ENCODE data around the gene CD274. TPM values are rescaled to one million over a fixed set of nuclear protein-coding genes. Genes with fewer than 3 reads are reported as not detected.
"Not testable (repeated sequence)": the region's sequence is repeated elsewhere in the genome, so short reads cannot be mapped to it uniquely, and the experiment has no call there.

CD274 gene
- total and polyA plus RNA-seq, 5 donors = 4.9 to 12.0 (median 10.8) TPM

DNA sequence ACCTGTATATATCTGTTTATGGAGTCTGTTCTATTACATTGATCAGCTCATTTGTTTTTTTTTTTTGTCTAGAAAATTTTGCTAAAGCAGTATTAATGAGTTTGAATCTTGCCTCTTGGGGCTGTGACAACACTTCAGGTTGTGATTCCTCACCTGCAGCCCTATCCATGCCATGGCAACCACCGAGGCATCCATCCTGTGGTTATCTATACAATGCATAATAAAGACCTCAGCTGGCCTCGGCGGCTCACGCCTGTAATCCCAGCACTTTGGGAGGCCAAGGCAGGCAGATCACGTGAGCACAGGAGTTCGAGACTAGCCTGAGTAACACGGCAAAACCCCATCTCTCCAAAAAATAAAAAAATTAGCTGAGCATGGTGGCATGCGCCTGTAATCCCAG is 31.9 kb downstream of the CD274 start:
- ATAC-seq (no peak), DNase-seq (no peak)
- no peaks in the 10 kb centered on the region for H3K27me3 ChIP-seq (ENCODE audit: control insufficient read depth, insufficient read depth)
- 88% methylated on average over 8 of the region's 8 CpGs for WGBS
- intact Hi-C loops (cut with DNase I) = loop anchor here in 1 of 4 donors (10.0 kb wide), 1 partner anchor 63 kb away; no protein-coding TSS in a partner anchor
- H3K4me1 ChIP-seq (ENCODE audit: control insufficient read depth, insufficient read depth, low read length) = no peaks in the 10 kb centered on the region
- no peaks in the 10 kb centered on the region for H3K9me3 ChIP-seq (ENCODE audit: control insufficient read depth, low read length)
- H3K4me3 ChIP-seq (ENCODE audit: low read length) = no peak overlapping the region
- no peak overlapping the region for H3K27ac ChIP-seq (ENCODE audit: low read length)

- ATAC-seq = no peak
- Histone ChIP-seq H3K27ac (ENCODE audit: low read length) (no peak overlapping the region), H3K4me3 (ENCODE audit: low read length) (no peak overlapping the region), H3K27me3 (ENCODE audit: control insufficient read depth, insufficient read depth) (no peaks in the 10 kb centered on the region), H3K4me1 (ENCODE audit: control insufficient read depth, insufficient read depth, low read length) (no peaks in the 10 kb centered on the region), H3K9me3 (ENCODE audit: control insufficient read depth, low read length) (no peaks in the 10 kb centered on the region)
- 90% methylated on average over 2 of the region's 2 CpGs for WGBS
- no peak for DNase-seq
- intact Hi-C loops (cut with DNase I) = loop anchor here in 1 of 4 donors (10.0 kb wide), 1 partner anchor 61 kb away; no protein-coding TSS in a partner anchor
These were observed 33.0 kb downstream of the CD274 start for GRCh38 chr9:5483306-5483705.

- 84% methylated on average over 5 of the region's 5 CpGs for WGBS
- Histone ChIP-seq H3K4me1 (ENCODE audit: control insufficient read depth, insufficient read depth, low read length) (no peaks in the 10 kb centered on the region), H3K9me3 (ENCODE audit: control insufficient read depth, low read length) (no peaks in the 10 kb centered on the region), H3K27ac (ENCODE audit: low read length) (no peak overlapping the region), H3K4me3 (ENCODE audit: low read length) (no peak overlapping the region), H3K27me3 (ENCODE audit: control insufficient read depth, insufficient read depth) (no peaks in the 10 kb centered on the region)
- ATAC-seq = no peak
- DNase-seq = no peak
- intact Hi-C loops (cut with DNase I) = loop anchor here in 1 of 4 donors (10.0 kb wide), 1 partner anchor 59 kb away; no protein-coding TSS in a partner anchor
These were observed 35.2 kb downstream of the CD274 start for GRCh38 chr9:5485378-5486085.

- DNase-seq = no peak
- no peak overlapping the region for H3K4me3 ChIP-seq (ENCODE audit: low read length)
- no peak overlapping the region for H3K27ac ChIP-seq (ENCODE audit: low read length)
- ATAC-seq = no peak
- no peaks in the 10 kb centered on the region for H3K9me3 ChIP-seq (ENCODE audit: control insufficient read depth, low read length)
- no peaks in the 10 kb centered on the region for H3K4me1 ChIP-seq (ENCODE audit: control insufficient read depth, insufficient read depth, low read length)
- 95% methylated on average over 5 of the region's 5 CpGs for WGBS
- no peaks in the 10 kb centered on the region for H3K27me3 ChIP-seq (ENCODE audit: control insufficient read depth, insufficient read depth)
- intact Hi-C loops (cut with DNase I) = loop anchor here in 1 of 4 donors (10.0 kb wide), 1 partner anchor 58 kb away; no protein-coding TSS in a partner anchor
These were observed 36.6 kb downstream of the CD274 start for GRCh38 chr9:5486988-5487387.

GRCh38 chr9:5488221-5489008 is 38.1 kb downstream of the CD274 start:
- H3K4me3 ChIP-seq (ENCODE audit: low read length) = no peak overlapping the region
- no peak for DNase-seq
- intact Hi-C loops (cut with DNase I) = loop anchor here in 1 of 4 donors (10.0 kb wide), 1 partner anchor 56 kb away; no protein-coding TSS in a partner anchor
- no peak for ATAC-seq
- no peaks in the 10 kb centered on the region for H3K4me1 ChIP-seq (ENCODE audit: control insufficient read depth, insufficient read depth, low read length)
- H3K27me3 ChIP-seq (ENCODE audit: control insufficient read depth, insufficient read depth) = no peaks in the 10 kb centered on the region
- WGBS = 78% methylated on average over 9 of the region's 9 CpGs
- no peaks in the 10 kb centered on the region for H3K9me3 ChIP-seq (ENCODE audit: control insufficient read depth, low read length)
- H3K27ac ChIP-seq (ENCODE audit: low read length) = no peak overlapping the region

- no peak for ATAC-seq
- intact Hi-C loops (cut with DNase I) = loop anchor here in 1 of 4 donors (10.0 kb wide), 1 partner anchor 55 kb away; no protein-coding TSS in a partner anchor
- WGBS = 88% methylated on average over 9 of the region's 9 CpGs
These were observed 39.5 kb downstream of the CD274 start for GRCh38 chr9:5489630-5490490.

DNA sequence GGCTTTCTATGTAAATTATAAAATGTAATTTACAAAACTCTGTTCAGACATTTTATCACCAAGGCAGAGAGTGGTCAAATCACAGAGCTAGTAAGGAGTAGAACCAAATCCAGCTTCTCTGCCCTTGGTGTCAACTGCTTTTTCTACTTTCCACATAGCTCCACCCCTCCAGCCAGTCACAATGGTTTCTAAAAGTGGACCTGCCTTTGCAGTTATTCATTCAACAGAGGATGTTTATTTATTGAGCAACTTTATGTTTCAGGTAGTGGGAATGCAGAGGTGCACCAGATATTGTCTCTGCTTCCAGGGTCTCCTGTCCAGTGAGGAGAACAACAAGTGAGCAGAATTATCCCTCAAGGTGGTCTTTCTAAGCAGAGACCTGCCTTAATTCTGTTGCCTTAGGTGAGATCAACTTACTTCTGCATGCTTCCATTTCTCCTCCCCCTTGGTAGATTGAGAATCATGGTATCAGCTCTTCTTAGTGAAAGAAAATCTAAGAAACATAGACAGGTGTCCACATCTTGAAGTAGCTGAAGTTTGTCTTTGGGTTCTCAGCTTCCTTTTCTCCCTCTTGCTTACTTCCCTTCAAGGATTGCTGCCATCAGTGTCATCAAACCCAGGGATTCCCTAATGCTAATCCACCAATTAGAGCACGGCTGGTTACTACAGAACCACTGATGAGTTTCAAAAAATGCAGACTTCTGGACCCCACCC is 42.8 kb downstream of the CD274 start:
- Histone ChIP-seq H3K27ac (ENCODE audit: low read length) (no peak overlapping the region), H3K9me3 (ENCODE audit: control insufficient read depth, low read length) (no peaks in the 10 kb centered on the region), H3K4me1 (ENCODE audit: control insufficient read depth, insufficient read depth, low read length) (no peaks in the 10 kb centered on the region), H3K4me3 (ENCODE audit: low read length) (no peak overlapping the region), H3K27me3 (ENCODE audit: control insufficient read depth, insufficient read depth) (no peaks in the 10 kb centered on the region)
- ATAC-seq = no peak
- 95% methylated on average over 1 of the region's 1 CpG for WGBS
- DNase-seq = no peak
- intact Hi-C loops (cut with DNase I) = no loop called here

More at GRCh38 chr9:5489630-5490490, 39.5 kb downstream of the CD274 start:
- H3K4me3 ChIP-seq (ENCODE audit: low read length) = no peak overlapping the region
- DNase-seq = no peak
- no peak overlapping the region for H3K27ac ChIP-seq (ENCODE audit: low read length)
- no peaks in the 10 kb centered on the region for H3K9me3 ChIP-seq (ENCODE audit: control insufficient read depth, low read length)
- H3K4me1 ChIP-seq (ENCODE audit: control insufficient read depth, insufficient read depth, low read length) = no peaks in the 10 kb centered on the region
- H3K27me3 ChIP-seq (ENCODE audit: control insufficient read depth, insufficient read depth) = no peaks in the 10 kb centered on the region

GRCh38 chr9:5493679-5494511 is 43.6 kb downstream of the CD274 start:
- no peaks in the 10 kb centered on the region for H3K4me1 ChIP-seq (ENCODE audit: control insufficient read depth, insufficient read depth, low read length)
- intact Hi-C loops (cut with DNase I) = no loop called here
- H3K9me3 ChIP-seq (ENCODE audit: control insufficient read depth, low read length) = no peaks in the 10 kb centered on the region
- H3K27ac ChIP-seq (ENCODE audit: low read length) = no peak overlapping the region
- 70% methylated on average over 8 of the region's 8 CpGs for WGBS
- H3K4me3 ChIP-seq (ENCODE audit: low read length) = no peak overlapping the region
- H3K27me3 ChIP-seq (ENCODE audit: control insufficient read depth, insufficient read depth) = no peaks in the 10 kb centered on the region
- ATAC-seq (peak; percentile 64 to 75), DNase-seq (peak in 2 of 3 donors; percentile 27 to 48)

DNA sequence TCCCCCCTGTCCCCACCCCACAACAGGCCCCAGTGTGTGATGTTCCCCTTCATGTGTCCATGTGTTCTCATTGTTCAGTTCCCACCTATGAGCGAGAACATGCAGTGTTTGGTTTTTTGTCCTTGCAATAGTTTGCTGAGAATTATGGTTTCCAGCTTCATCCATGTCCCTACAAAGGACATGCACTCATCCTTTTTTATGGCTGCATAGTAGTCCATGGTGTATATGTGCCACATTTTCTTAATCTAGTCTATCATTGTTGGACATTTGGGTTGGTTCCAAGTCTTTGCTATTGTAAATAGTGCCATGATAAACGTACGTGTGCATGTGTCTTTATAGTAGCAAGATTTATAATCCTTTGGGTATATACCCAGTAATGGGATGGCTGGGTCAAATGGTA is 44.4 kb downstream of the CD274 start:
- 92% methylated on average over 3 of the region's 3 CpGs for WGBS
- intact Hi-C loops (cut with DNase I) = not testable (repeated sequence)

More for the DNA sequence above, 44.4 kb downstream of the CD274 start:
- not testable (repeated sequence) for ATAC-seq; H3K27me3 ChIP-seq (ENCODE audit: control insufficient read depth, insufficient read depth); DNase-seq; H3K4me3 ChIP-seq (ENCODE audit: low read length); H3K27ac ChIP-seq (ENCODE audit: low read length); H3K9me3 ChIP-seq (ENCODE audit: control insufficient read depth, low read length); H3K4me1 ChIP-seq (ENCODE audit: control insufficient read depth, insufficient read depth, low read length)

All from right cardiac atrium (tissue), 5 donors.